ENCODE results near the gene CD38.
"Not testable (repeated sequence)": the region's sequence is repeated elsewhere in the genome, so short reads cannot be mapped to it uniquely, and the experiment has no call there.

CD38 gene

DNA sequence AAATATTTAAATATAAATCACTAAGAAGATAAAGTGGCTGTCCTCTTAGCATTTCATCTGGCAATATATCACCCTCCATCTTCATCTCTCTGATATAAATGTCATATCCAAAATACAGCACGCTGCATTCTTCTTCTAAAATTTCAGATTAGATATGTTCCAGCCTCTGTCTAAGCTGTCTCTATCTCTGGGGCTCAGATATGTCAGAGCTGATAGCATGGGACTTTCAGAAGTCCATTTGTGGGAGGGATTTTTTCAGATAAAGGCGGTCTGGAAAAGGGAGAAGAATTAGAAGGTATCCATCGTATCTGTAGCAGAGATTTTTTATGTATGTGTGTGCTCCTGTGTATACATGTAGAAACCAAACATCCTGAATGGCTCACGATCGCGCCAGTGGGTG, 25.0 kb upstream of the CD38 start:
- Histone ChIP-seq H3K4me1 (ENCODE audit: insufficient read depth, low read length) (no peaks in the 10 kb centered on the region), H3K9me3 (ENCODE audit: control insufficient read depth, insufficient read depth, low read length) (no peaks in the 10 kb centered on the region), H3K36me3 (ENCODE audit: insufficient read depth, low read length) (no peaks in the 10 kb centered on the region), H3K9ac (ENCODE audit: low read depth, low read length) (no peak overlapping the region)

DNA sequence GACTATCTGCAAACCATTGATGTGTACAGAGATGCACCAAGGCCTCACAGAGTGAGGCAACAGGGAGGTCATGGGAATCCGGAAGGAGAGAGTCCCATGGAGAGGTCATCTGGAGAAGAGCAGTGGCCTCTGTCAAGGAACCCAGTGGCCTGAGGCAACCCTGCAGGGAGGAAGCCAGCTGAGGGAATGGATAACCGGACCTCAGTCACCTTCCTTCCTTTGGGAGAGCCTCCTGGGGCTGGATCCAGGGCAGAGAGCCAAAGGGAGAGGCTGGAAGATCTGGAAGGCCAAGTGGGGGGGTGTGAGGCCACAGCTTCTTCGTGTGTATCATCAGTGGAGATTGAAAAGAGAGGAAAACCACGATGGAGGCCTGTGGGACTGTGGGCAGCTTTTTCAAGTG, 24.3 kb upstream of the CD38 start:
- no peak overlapping the region for H3K9ac ChIP-seq (ENCODE audit: low read depth, low read length)
- no peaks in the 10 kb centered on the region for H3K36me3 ChIP-seq (ENCODE audit: insufficient read depth, low read length)
- no peaks in the 10 kb centered on the region for H3K9me3 ChIP-seq (ENCODE audit: control insufficient read depth, insufficient read depth, low read length)
- no peaks in the 10 kb centered on the region for H3K4me1 ChIP-seq (ENCODE audit: insufficient read depth, low read length)

DNA sequence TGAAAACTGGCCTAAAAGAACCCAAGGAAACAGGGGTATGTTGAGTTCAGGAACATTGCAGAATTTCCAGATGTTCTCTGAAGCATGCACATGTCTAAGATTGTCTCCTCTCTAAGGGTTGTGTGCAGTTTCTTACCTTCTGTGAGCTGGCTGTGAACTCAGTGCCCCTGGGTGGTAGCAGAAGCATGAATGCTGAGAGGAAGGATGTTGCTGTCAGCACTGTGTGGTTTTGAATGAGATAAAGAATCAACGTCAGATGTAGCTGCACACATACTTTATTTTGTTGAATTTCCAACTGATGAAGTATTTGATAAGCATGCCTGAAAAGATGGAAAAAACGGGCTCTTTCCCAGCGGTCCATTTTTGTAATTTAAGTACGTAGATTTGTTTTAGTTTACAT, 23.8 kb upstream of the CD38 start:
- H3K9me3 ChIP-seq (ENCODE audit: control insufficient read depth, insufficient read depth, low read length): no peaks in the 10 kb centered on the region
- no peak overlapping the region for H3K9ac ChIP-seq (ENCODE audit: low read depth, low read length)
- no peaks in the 10 kb centered on the region for H3K36me3 ChIP-seq (ENCODE audit: insufficient read depth, low read length)
- H3K4me1 ChIP-seq (ENCODE audit: insufficient read depth, low read length): no peaks in the 10 kb centered on the region

DNA sequence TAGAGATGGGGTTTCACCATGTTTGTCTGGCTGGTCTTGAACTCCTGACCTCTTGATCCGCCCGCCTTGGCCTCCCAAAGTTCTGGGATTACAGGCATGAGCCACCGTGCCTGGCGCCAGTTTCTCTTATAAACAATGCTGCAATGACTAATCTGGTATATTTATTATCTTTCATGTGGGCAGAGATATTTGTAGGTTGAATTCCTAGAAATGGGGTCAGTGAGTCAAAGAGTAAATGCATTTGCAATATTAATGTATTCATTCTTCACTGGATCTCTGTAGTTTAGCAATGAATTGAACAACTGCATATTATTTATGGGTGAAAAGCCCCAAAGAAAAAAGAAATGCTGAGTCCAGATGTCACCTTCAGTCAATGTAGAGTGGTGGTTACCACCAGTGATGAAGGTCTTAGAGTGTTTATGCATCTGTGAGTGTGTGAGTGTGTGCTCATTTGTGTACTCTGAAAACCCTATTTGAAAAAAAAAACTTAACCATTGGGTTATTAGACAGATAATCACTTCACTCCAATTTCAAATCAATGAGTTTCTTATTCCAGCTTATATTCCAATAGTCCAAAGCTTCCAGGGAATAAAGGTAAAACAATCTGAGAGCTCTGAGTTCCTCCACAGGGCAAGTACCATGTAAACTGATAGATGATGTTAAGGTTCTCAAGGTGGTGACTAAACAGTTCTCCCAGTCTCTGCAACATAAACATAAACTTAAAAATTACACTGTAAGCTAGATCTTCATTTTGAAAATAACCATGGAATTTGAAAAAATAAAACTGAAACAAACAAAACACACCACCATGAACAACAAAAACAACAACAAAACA, 22.6 kb upstream of the CD38 start:
- Histone ChIP-seq H3K9ac (ENCODE audit: low read depth, low read length) (no peak overlapping the region), H3K4me1 (ENCODE audit: insufficient read depth, low read length) (no peaks in the 10 kb centered on the region), H3K36me3 (ENCODE audit: insufficient read depth, low read length) (no peaks in the 10 kb centered on the region), H3K9me3 (ENCODE audit: control insufficient read depth, insufficient read depth, low read length) (no peaks in the 10 kb centered on the region)

DNA sequence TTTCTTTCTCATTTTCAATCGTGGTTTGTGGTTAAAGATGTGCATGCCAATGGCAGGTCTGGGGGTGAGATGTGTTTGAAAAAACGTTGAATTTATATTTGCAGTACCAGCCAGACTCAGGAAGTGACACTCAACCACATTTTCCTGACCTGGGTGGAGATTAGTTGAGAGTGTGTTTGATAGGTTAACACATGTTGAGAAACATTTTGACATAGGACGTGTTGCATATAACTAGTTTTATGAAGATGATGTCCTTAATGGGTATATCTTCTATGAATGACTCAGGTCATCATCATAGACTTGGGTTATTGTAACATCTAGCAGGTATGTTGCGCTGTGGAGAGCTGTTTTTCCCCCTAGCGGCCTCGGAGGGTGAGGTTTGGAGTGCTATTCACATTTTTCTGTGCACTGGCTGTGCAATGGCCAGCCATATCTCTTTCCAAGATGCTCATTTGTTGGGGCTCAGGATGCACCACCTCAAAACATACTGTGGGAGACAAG, 21.7 kb upstream of the CD38 start:
- H3K9ac ChIP-seq (ENCODE audit: low read depth, low read length): no peak overlapping the region
- H3K4me1 ChIP-seq (ENCODE audit: insufficient read depth, low read length): no peaks in the 10 kb centered on the region
- H3K9me3 ChIP-seq (ENCODE audit: control insufficient read depth, insufficient read depth, low read length): no peaks in the 10 kb centered on the region
- no peaks in the 10 kb centered on the region for H3K36me3 ChIP-seq (ENCODE audit: insufficient read depth, low read length)

DNA sequence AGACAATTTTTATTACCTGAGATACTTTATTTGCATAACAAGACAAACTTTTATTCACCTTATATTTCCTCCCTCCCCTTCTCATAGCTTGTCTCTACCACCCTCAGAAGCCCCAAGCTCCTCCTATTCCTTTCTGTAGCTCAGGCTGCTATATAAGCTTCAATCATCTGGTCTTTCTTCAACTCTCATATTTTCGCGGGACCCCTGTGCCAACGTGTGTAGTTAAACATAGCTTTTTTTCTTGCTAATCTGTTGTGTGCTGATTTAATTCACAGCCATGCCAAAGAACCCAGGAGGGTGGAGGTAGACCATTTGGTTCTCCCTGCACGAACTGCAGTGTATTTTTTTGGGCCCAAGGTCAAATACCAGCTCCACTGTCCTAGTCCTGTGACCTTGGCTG, 21.1 kb upstream of the CD38 start:
- H3K9ac ChIP-seq (ENCODE audit: low read depth, low read length): no peak overlapping the region
- no peaks in the 10 kb centered on the region for H3K9me3 ChIP-seq (ENCODE audit: control insufficient read depth, insufficient read depth, low read length)
- H3K4me1 ChIP-seq (ENCODE audit: insufficient read depth, low read length): no peaks in the 10 kb centered on the region
- no peaks in the 10 kb centered on the region for H3K36me3 ChIP-seq (ENCODE audit: insufficient read depth, low read length)

DNA sequence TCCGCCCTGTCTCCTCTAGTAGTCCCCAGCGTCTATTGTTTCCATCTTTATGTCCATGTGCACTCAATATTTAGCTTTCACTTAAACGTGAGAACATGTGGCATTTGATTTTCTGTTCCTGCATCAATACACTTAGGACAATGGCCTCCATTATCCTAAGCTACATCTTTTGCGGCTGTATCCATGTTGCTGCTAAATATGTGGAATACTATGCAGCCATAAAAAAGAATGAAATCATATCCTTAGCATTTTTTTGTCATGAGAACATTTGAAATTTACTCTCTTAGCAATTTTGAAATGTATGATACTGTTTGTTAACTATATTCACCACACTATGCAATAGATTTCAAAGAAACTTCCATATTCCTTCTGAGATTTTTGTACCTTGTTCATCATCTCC, 19.8 kb upstream of the CD38 start:
- Histone ChIP-seq H3K4me1 (ENCODE audit: insufficient read depth, low read length) (no peaks in the 10 kb centered on the region), H3K9ac (ENCODE audit: low read depth, low read length) (no peak overlapping the region), H3K36me3 (ENCODE audit: insufficient read depth, low read length) (no peaks in the 10 kb centered on the region), H3K9me3 (ENCODE audit: control insufficient read depth, insufficient read depth, low read length) (no peaks in the 10 kb centered on the region)

DNA sequence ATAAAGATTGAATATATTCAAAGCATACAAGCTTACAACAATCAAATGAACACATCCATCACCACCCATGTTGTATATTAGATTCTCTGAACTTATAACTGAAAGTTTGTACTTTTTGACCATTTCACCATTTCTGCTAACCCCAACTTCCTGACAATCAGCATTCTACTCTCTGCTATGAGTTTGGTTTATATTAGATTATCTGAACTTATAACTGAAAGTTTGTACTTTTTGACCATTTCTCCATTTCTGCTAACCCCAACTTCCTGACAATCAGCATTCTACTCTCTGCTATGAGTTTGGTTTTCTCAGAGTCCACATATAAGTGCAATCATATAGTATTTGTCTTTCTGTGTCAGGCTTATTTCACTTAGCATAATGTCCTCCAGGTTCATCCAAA, 15.7 kb upstream of the CD38 start:
- not testable (repeated sequence) for H3K36me3 ChIP-seq (ENCODE audit: insufficient read depth, low read length); H3K9me3 ChIP-seq (ENCODE audit: control insufficient read depth, insufficient read depth, low read length); H3K9ac ChIP-seq (ENCODE audit: low read depth, low read length); H3K4me1 ChIP-seq (ENCODE audit: insufficient read depth, low read length)

DNA sequence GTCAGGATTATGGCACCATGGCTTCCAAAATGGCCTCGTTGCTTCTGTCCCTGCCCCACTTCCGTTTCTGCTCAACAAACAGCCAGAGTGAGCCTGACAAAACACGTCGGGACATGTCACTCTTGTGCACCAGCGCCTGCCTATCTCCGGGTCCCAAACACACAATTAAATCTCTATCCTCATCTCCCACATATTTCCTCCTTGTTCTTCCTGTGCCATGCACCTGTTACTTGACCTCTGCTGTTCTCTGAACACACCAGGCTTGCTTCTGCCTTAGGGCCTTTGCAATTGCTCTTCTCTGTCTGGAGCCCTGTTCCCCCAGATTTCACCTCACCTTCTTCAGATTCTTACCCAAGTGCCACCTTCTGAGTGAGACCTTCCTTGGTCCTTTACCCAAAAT, 12.7 kb upstream of the CD38 start:
- no peaks in the 10 kb centered on the region for H3K9me3 ChIP-seq (ENCODE audit: control insufficient read depth, insufficient read depth, low read length)

DNA sequence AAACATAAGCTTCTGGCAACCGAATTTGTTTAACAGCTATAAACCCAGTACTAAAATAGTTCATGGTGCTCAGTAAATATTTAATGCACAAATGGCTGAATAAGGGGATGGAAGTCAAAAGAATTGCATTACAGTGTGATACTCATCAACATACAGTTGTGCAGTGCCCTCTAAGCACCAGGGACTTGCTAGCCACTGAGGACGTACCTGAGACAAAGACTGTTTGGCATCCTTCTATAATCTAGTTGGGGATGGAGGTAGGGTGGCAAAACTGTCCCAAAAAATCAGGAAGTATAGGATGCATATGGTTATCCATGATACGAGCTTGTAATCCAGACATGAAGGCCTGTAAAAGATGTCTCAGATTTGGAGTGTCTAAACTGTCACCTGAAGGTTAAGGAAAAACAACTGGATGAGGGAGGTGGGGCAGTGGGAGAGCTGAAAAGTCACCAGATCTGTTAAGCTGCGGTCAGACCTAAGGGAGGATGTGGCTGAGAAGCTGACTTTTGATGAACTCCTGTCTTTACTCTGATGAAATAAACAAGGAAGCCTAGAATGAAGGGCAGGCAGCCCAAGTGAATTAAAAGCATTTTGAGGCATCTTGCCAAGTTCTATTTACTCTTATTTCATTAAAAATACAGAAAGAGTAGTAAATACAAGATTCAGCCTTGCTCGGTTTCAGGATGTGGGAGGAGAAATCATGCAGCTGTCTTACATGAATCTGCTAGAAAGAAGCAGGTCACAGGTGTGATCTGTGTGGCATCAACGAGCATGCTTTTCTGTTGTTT, 12.0 kb upstream of the CD38 start:
- no peaks in the 10 kb centered on the region for H3K4me1 ChIP-seq (ENCODE audit: insufficient read depth, low read length)
- H3K9ac ChIP-seq (ENCODE audit: low read depth, low read length): no peak overlapping the region
- no peaks in the 10 kb centered on the region for H3K9me3 ChIP-seq (ENCODE audit: control insufficient read depth, insufficient read depth, low read length)
- no peaks in the 10 kb centered on the region for H3K36me3 ChIP-seq (ENCODE audit: insufficient read depth, low read length)

More for the DNA sequence above, 12.7 kb upstream of the CD38 start:
- H3K4me1 ChIP-seq (ENCODE audit: insufficient read depth, low read length): no peaks in the 10 kb centered on the region
- H3K9ac ChIP-seq (ENCODE audit: low read depth, low read length): no peak overlapping the region
- no peaks in the 10 kb centered on the region for H3K36me3 ChIP-seq (ENCODE audit: insufficient read depth, low read length)

DNA sequence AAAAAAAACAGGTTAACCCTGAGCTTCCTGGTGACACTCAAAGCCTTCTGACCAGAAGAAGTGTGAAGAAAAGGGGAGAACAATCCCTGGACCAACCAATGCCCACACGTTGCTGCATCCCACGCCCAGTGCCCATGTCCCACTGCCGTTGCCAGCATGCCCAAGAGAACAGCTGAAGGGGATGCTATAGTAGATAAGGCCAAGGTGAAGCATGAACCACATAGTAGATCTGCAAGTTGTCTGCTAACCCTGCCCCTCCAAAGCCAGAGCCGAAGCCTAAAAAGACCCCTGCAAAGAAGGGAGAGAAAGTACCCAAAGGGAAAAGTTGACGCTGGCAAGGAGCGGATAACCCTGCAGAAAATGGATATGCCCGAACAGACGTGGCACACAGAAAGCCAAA, 11.3 kb upstream of the CD38 start:
- no peaks in the 10 kb centered on the region for H3K9me3 ChIP-seq (ENCODE audit: control insufficient read depth, insufficient read depth, low read length)
- no peaks in the 10 kb centered on the region for H3K36me3 ChIP-seq (ENCODE audit: insufficient read depth, low read length)
- H3K4me1 ChIP-seq (ENCODE audit: insufficient read depth, low read length): no peaks in the 10 kb centered on the region
- H3K9ac ChIP-seq (ENCODE audit: low read depth, low read length): no peak overlapping the region

DNA sequence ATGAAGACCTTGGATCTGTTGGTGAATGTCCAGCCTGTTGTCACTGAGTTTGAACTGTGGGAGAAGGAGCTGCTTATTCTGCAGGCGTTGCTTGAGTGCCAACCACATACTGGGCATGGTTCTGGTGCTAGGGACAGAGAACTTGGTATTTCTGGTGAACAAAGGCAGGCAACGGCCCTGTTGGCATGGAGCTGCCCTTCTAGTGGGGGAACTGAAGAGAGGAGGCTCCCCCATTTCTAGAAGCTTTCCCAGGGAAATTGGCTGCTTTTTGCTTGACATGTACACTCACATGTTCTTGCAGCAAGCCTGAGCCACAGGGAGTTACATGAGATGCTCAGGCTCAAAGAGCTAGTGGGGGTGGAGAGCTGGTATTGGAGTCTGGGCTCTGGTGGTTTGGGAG, 8.9 kb upstream of the CD38 start:
- no peaks in the 10 kb centered on the region for H3K9me3 ChIP-seq (ENCODE audit: control insufficient read depth, insufficient read depth, low read length)
- no peaks in the 10 kb centered on the region for H3K4me1 ChIP-seq (ENCODE audit: insufficient read depth, low read length)
- no peaks in the 10 kb centered on the region for H3K36me3 ChIP-seq (ENCODE audit: insufficient read depth, low read length)
- no peak overlapping the region for H3K9ac ChIP-seq (ENCODE audit: low read depth, low read length)

DNA sequence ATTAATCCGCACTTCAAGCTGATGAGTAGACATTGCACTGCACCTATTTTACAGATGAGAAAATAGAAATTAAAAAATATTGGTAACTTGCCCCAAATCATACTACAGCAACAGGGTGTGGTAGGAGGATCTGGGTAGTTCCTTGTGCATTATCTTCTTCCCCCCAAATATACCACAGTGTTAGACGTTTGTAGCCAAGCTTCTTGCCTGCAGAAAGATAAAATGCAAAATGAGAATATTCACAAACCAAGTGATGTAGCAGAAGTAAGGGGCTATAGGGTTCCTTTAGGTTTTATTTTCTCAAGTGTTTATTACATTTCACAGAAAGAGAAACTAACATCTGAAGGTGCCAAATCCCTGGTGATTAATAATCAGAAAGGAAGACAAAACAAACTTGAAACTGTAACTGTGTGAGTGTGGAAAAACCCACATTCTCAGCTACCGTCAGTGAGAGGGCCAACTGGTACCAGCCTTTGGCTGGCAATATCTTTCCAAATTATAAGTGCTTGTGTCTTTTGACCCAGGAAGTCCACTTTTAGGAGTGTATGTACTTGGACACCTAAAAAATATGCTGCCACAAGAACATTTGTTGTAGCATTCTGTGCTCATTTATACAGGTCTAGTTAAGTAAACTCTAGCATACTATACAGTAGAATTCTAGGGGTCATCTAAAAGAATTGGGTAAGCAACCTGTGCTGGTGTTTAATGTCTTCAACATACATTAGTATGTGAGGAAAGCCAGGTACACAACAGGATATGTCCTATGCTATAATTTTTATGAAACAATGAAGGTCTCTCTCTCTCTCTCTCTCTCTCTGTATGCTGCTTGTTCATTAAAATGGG, 6.7 kb upstream of the CD38 start:
- H3K4me1 ChIP-seq (ENCODE audit: insufficient read depth, low read length): no peaks in the 10 kb centered on the region
- H3K9ac ChIP-seq (ENCODE audit: low read depth, low read length): no peak overlapping the region
- H3K9me3 ChIP-seq (ENCODE audit: control insufficient read depth, insufficient read depth, low read length): no peaks in the 10 kb centered on the region
- H3K36me3 ChIP-seq (ENCODE audit: insufficient read depth, low read length): no peaks in the 10 kb centered on the region

DNA sequence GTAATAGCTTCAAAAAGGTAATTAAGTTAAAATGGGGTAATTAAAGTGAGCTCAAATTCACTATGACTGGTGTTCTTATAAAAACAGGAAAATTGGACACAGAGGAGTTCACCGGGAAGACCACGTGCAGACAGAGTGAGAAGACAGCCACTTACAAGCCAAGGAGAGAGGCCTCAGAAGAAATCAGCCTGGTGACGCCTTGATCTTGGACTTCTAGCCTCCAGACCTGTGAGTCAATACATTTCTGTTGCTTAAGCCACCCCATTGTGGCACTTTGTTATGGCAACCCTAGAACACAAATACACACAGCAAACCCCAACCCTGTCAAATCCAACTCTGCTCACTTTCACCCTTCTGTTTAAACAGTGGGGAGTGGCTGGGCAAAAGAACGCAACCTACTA, 4.1 kb upstream of the CD38 start:
- Histone ChIP-seq H3K9me3 (ENCODE audit: control insufficient read depth, insufficient read depth, low read length) (no peaks in the 10 kb centered on the region), H3K9ac (ENCODE audit: low read depth, low read length) (no peak overlapping the region), H3K4me1 (ENCODE audit: insufficient read depth, low read length) (no peaks in the 10 kb centered on the region), H3K36me3 (ENCODE audit: insufficient read depth, low read length) (no peaks in the 10 kb centered on the region)

Data from ES-I3 (cell line).